ENCODE measurements around the gene EIF4E2. TPM values are rescaled to one million over a fixed set of nuclear protein-coding genes. Genes with fewer than 3 reads are reported as not detected.

Gene EIF4E2
- total and polyA plus RNA-seq, 10 donors: 29.3 to 61.1 (median 45.5) TPM

DNA sequence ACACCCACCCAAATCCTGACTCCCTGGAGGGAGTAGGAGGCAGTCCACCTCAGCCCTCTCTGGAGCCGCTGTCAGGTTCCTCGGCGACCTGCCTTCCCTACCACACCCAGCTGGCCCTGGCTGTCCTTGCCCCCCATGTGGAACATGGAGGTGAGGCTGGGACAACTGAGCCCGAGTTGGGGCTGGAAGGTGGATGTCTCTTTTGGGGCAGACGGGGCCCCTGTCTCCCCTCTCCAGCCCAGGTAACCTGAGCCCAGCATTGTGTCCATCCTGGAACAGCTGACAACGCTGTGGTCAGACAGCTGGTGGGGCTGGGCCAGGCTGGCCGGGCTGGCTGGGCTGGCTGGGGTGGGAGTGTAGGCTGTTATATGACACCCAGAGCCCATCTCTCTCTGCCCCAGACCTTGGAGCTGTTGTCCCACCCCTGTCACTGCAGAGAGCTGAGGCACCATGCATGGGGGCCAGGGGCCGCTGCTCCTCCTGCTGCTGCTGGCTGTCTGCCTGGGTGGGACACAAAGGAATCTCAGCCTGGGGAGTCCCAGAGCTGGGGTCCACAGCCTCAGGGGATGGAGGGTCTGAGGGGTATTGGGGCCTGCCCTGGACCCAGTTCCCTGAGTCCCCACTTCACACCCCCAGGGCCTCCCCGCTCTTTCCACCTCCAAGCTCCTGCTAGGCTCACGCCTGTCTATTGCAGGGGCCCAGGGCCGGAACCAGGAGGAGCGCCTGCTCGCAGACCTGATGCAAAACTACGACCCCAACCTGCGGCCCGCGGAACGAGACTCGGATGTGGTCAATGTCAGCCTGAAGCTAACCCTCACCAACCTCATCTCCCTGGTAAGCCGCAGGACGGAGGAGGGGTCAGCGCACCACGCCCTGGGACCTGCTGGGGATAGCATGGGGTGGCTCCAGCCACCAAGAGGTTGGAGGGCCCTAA, 10.9 kb upstream of the EIF4E2 start, which contains the start of gene CHRNG:
CHRNG (plus strand) TSS at position 395 of the 934 bp plus-strand sequence; CDS start at position 451, 56 bp downstream.
- Histone ChIP-seq H3K27me3 (replicated peaks in 1 of 7) (peaks cover 0 to 50% (median 12%) of the 10 kb centered on the region in 7 donors), H3K4me1 (peaks cover 0 to 26% (median 0%) of the 10 kb centered on the region in 6 donors), H3K9me3 (peaks cover 0 to 10% (median 6%) of the 10 kb centered on the region in 8 donors), H3K4me3 (no peak within 1 kb of the TSS), H3K36me3 (peaks cover 0 to 12% (median 0%) of the 10 kb centered on the region in 6 donors), H3K27ac (peak within 1 kb of the TSS in 2 of 8 donors; percentile 5 to 8)
- peak; percentile 71 for DNase-seq
- 63 to 70% (median 69%) methylated on average over 18 to 23 of the region's 23 CpGs for WGBS, 5 donors
- intact Hi-C loops (cut with DNase I; ENCODE audit: low total_unique reads): no loop called here
- TF ChIP-seq, protein P1, sequence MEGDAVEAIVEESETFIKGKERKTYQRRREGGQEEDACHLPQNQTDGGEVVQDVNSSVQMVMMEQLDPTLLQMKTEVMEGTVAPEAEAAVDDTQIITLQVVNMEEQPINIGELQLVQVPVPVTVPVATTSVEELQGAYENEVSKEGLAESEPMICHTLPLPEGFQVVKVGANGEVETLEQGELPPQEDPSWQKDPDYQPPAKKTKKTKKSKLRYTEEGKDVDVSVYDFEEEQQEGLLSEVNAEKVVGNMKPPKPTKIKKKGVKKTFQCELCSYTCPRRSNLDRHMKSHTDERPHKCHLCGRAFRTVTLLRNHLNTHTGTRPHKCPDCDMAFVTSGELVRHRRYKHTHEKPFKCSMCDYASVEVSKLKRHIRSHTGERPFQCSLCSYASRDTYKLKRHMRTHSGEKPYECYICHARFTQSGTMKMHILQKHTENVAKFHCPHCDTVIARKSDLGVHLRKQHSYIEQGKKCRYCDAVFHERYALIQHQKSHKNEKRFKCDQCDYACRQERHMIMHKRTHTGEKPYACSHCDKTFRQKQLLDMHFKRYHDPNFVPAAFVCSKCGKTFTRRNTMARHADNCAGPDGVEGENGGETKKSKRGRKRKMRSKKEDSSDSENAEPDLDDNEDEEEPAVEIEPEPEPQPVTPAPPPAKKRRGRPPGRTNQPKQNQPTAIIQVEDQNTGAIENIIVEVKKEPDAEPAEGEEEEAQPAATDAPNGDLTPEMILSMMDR (IDR thresholded peaks at IDR 0.05 in 8 of 11, conservative IDR thresholded peaks at IDR 0.05 in 3 of 11): no peak
- no peak for TF ChIP-seq POLR2A (IDR thresholded peaks at IDR 0.05)
- peak in 1 of 3 donors; percentile 40 for TF ChIP-seq POLR2AphosphoS5 (IDR thresholded peaks at IDR 0.05)

DNA sequence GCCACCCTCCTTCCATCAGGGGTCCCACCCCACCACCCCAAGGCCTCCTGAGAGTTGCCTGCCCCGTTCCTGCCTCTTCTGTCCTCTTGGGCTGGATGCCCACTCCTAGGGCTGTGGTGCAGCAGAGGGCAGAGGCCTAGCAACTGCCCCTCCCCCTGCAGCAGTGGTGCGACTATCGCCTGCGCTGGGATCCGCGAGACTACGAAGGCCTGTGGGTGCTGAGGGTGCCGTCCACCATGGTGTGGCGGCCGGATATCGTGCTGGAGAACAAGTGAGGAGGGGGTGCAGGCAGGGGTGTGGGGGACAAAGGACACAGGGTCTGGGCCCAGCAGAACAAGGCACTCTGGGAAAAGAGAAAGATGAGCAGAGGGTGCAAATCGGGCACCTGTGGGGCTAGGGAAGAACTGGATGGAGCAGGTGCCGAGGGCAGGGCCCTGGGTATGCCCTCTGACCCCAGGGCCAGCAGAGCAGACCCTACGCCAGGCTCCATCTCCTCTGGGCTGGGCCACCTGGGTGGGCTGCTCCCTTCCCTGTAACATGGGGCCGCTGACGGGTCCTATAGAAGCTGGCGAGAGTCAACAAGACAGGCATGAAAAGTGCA, 9.9 kb upstream of the EIF4E2 start:
- no peak overlapping the region for H3K27ac ChIP-seq
- TF ChIP-seq POLR2AphosphoS5 (IDR thresholded peaks at IDR 0.05) (peak in 1 of 3 donors; percentile 48), POLR2A (IDR thresholded peaks at IDR 0.05) (no peak)
- TF ChIP-seq, protein P1 (IDR thresholded peaks at IDR 0.05 in 8 of 11, conservative IDR thresholded peaks at IDR 0.05 in 3 of 11): no peak
- peaks cover 0 to 40% (median 6%) of the 10 kb centered on the region in 7 donors for H3K27me3 ChIP-seq (replicated peaks in 1 of 7)
- peaks cover 0 to 22% (median 0%) of the 10 kb centered on the region in 6 donors for H3K36me3 ChIP-seq
- intact Hi-C loops (cut with DNase I; ENCODE audit: low total_unique reads): no loop called here
- peaks cover 0 to 10% (median 6%) of the 10 kb centered on the region in 8 donors for H3K9me3 ChIP-seq
- WGBS, 5 donors: 86 to 96% (median 89%) methylated on average over 16 to 17 of the region's 17 CpGs
- H3K4me1 ChIP-seq: peaks cover 0 to 29% (median under 1%) of the 10 kb centered on the region in 6 donors
- DNase-seq: peak; percentile 65
- no peak overlapping the region for H3K4me3 ChIP-seq

DNA sequence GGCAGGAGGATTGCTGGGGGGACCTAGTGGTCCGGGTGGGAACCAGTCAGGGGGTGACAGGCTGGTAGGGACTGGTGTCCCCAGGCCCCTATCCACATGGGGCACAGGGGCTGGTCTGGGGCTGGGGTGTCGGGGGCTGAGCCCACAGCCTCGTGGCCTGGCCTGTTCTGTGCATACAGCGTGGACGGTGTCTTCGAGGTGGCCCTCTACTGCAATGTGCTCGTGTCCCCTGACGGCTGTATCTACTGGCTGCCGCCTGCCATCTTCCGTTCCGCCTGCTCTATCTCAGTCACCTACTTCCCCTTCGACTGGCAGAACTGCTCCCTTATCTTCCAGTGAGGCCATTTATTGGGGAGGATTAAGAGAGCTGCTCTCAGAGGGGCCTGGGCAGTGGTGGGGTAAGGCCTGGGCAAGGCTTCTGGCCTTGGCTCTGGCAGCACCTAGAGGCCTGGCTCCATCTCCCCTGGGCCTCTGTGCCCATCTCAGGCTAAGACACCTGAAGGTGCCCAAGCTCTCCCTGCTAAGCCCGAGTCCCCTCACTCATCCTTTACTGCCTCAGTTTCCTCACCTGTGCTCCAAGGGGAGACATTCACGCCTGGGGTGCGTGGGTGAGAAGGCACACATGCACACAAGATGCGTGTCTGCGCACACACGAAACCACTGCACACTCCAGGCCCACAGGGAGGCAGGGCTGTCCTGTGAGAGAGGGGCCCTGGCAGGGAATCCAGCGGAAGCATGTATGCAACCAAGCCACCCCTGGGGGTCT, 9.1 kb upstream of the EIF4E2 start:
- H3K9me3 ChIP-seq: peaks cover 0 to 5% (median 3%) of the 10 kb centered on the region in 8 donors
- 52 to 60% (median 59%) methylated on average over 19 of the region's 19 CpGs for WGBS, 5 donors
- no peak overlapping the region for H3K4me3 ChIP-seq
- H3K27me3 ChIP-seq (replicated peaks in 1 of 7): peaks cover 0 to 32% (median 6%) of the 10 kb centered on the region in 7 donors
- TF ChIP-seq POLR2A (IDR thresholded peaks at IDR 0.05) (no peak), POLR2AphosphoS5 (IDR thresholded peaks at IDR 0.05) (peak; percentile 7 to 54 (median 28))
- peak; percentile 77 for DNase-seq
- no peak overlapping the region for H3K27ac ChIP-seq
- H3K4me1 ChIP-seq: peaks cover 0 to 37% (median 6%) of the 10 kb centered on the region in 6 donors
- intact Hi-C loops (cut with DNase I; ENCODE audit: low total_unique reads): no loop called here
- H3K36me3 ChIP-seq: peaks cover 0 to 26% (median 0%) of the 10 kb centered on the region in 6 donors

Data from spleen (tissue), 11 donors.